H1 (cell line): Measurements from ENCODE around the gene COPS6. TPM values are rescaled to one million over a fixed set of nuclear protein-coding genes. Genes with fewer than 3 reads are reported as not detected.

Experiments used
- ASH2L ChIP-seq: fragments of 200-600, 300-600 bp; sonication (generic); IDR thresholded peaks from one replicate; pipeline ENCODE4 v1.7.1; 2017; ENCODE audit warnings: low read length
- CBX8 ChIP-seq: fragments of 300-800, 300-1000 bp; sonication (generic); IDR thresholded peaks from 2 replicates; pipeline ENCODE4 v1.7.1; 2016; ENCODE audit warnings: low read depth, low read length, borderline replicate concordance
- CEBPB ChIP-seq: IDR thresholded peaks from 2 replicates; pipeline ENCODE4 v1.6.1; 2012; ENCODE audit warnings: low read depth, low read length
- CHD1 ChIP-seq: IDR thresholded peaks from 2 replicates; pipeline ENCODE4 v1.6.1; 2012; ENCODE audit warnings: low read depth, low read length, improper control_type of control experiment
- CREB1 ChIP-seq: IDR thresholded peaks from 2 replicates; pipeline ENCODE4 v1.6.1; 2012; ENCODE audit warnings: inconsistent platforms
- EGR1 ChIP-seq: IDR thresholded peaks from 2 replicates; pipeline ENCODE4 v1.6.1; 2011; ENCODE audit warnings: low read depth, low read length, borderline replicate concordance
- EZH2 ChIP-seq: fragments of 200-600 bp; sonication (generic); IDR thresholded peaks from 2 replicates; pipeline ENCODE4 v1.7.1; 2012; ENCODE audit warnings: low read depth, mild to moderate bottlenecking, moderate library complexity, low read length, inconsistent platforms; ENCODE audit not compliant: severe bottlenecking
- JUND ChIP-seq: IDR thresholded peaks from 2 replicates; pipeline ENCODE4 v1.6.1; 2011; ENCODE audit warnings: mild to moderate bottlenecking, improper control_type of control experiment, low read length
- KDM1A ChIP-seq: fragments of 200-600, 300-600 bp; sonication (generic); IDR thresholded peaks from 2 replicates; pipeline ENCODE4 v1.7.1; 2016; ENCODE audit warnings: mild to moderate bottlenecking, low read length, borderline replicate concordance
- KDM5A ChIP-seq: fragments of 200-600 bp; IDR thresholded peaks from 2 replicates; pipeline ENCODE4 v1.7.1; 2012; ENCODE audit warnings: mild to moderate bottlenecking, low read length, inconsistent platforms, mixed read lengths
- NANOG ChIP-seq: IDR thresholded peaks from 2 replicates; pipeline ENCODE4 v1.6.1; 2011; ENCODE audit warnings: low read length, low read depth, mild to moderate bottlenecking, inconsistent platforms; ENCODE audit not compliant: insufficient read depth, poor library complexity, severe bottlenecking
- NRF1 ChIP-seq: IDR thresholded peaks from 2 replicates; pipeline ENCODE4 v1.6.1; 2011; ENCODE audit warnings: mild to moderate bottlenecking, low read depth, low read length, improper control_type of control experiment
- PHF8 ChIP-seq: fragments of 200-600 bp; sonication (generic); conservative IDR thresholded peaks from 2 replicates; pipeline ENCODE4 v1.7.1; 2012; ENCODE audit warnings: low read depth, mild to moderate bottlenecking, inconsistent platforms, low read length, moderate library complexity
- POLR2A ChIP-seq, 2 experiments: IDR thresholded peaks; 1 replicate in 1 of 2; 2 replicates in 1 of 2; pipeline ENCODE4 v1.6.1; 2011; ENCODE audit warnings: low read depth in 2 of 2, low read length in 2 of 2, mild to moderate bottlenecking in 2 of 2; ENCODE audit errors: control extremely low read depth in 1 of 2
- POLR2AphosphoS5 ChIP-seq: IDR thresholded peaks from 2 replicates; pipeline ENCODE4 v1.6.1; 2011; ENCODE audit warnings: low read depth, low read length
- RBBP5 ChIP-seq: IDR thresholded peaks from 2 replicates; pipeline ENCODE4 v1.7.1; 2012; ENCODE audit warnings: low read depth, mild to moderate bottlenecking, inconsistent platforms, low read length, moderate library complexity, borderline replicate concordance
- SIN3A ChIP-seq, 2 experiments: IDR thresholded peaks in 1 of 2; conservative IDR thresholded peaks in 1 of 2; 2 replicates each; pipeline ENCODE4 v1.6.1; 2011 to 2012; ENCODE audit warnings: low read length in 2 of 2, improper control_type of control experiment in 1 of 2, low read depth in 1 of 2, mild to moderate bottlenecking in 1 of 2
- SIRT6 ChIP-seq: IDR thresholded peaks from one replicate; pipeline ENCODE4 v1.7.1; 2012; ENCODE audit warnings: low read length, inconsistent platforms
- SIX5 ChIP-seq: IDR thresholded peaks from 2 replicates; pipeline ENCODE4 v1.6.1; 2011; ENCODE audit warnings: mild to moderate bottlenecking, low read depth, low read length
- SP1 ChIP-seq: IDR thresholded peaks from 2 replicates; pipeline ENCODE4 v1.6.1; 2011; ENCODE audit warnings: low read depth, low read length
- SP2 ChIP-seq: IDR thresholded peaks from 2 replicates; pipeline ENCODE4 v1.6.1; 2012; ENCODE audit warnings: mild to moderate bottlenecking, low read length, inconsistent platforms
- SP4 ChIP-seq: IDR thresholded peaks from 2 replicates; pipeline ENCODE4 v1.6.1; 2012; ENCODE audit warnings: low read length, inconsistent platforms
- TAF1 ChIP-seq: IDR thresholded peaks from 2 replicates; pipeline ENCODE4 v1.6.1; 2011; ENCODE audit warnings: mild to moderate bottlenecking, low read depth, low read length
- YY1 ChIP-seq: IDR thresholded peaks from 2 replicates; pipeline ENCODE4 v1.6.1; 2011; ENCODE audit warnings: low read depth, mild to moderate bottlenecking, low read length
- ZNF274 ChIP-seq: IDR thresholded peaks from 2 replicates; pipeline ENCODE4 v1.7.0; 2012; ENCODE audit warnings: low read length, borderline replicate concordance; ENCODE audit errors: extremely low read depth
- polyA plus RNA-seq, 7 experiments: library from polyadenylated mRNA; depleted of rRNA in 3 of 7; stranded (reverse) in 5 of 7; unstranded in 2 of 7; fragments of >200 nt in 5 of 7; fragments of 200-250 nt in 2 of 7; gene quantifications; 1 replicate in 5 of 7; 2 replicates in 1 of 7; 4 replicates in 1 of 7; pipeline versions ENCODE4 v1.2.1 to v1.2.3, GENCODE V29; 2011 to 2013; ENCODE audit warnings: missing spikeins in 2 of 7, mixed read lengths in 2 of 7
- total RNA-seq: library from RNA; stranded (reverse); fragmentation: NEBNext Ultra II Directional; extraction: Animal tissue kit (Norgen Biotek cat#: 25700); gene quantifications from 2 replicates; pipeline ENCODE4 v1.2.1, GENCODE V29; 2021

COPS6 gene
- total and polyA plus RNA-seq, 2 of the 8 experiments (the other 6 are each of a cell fraction or from before 2014, with no cell fraction given): 127 to 225 TPM

DNA sequence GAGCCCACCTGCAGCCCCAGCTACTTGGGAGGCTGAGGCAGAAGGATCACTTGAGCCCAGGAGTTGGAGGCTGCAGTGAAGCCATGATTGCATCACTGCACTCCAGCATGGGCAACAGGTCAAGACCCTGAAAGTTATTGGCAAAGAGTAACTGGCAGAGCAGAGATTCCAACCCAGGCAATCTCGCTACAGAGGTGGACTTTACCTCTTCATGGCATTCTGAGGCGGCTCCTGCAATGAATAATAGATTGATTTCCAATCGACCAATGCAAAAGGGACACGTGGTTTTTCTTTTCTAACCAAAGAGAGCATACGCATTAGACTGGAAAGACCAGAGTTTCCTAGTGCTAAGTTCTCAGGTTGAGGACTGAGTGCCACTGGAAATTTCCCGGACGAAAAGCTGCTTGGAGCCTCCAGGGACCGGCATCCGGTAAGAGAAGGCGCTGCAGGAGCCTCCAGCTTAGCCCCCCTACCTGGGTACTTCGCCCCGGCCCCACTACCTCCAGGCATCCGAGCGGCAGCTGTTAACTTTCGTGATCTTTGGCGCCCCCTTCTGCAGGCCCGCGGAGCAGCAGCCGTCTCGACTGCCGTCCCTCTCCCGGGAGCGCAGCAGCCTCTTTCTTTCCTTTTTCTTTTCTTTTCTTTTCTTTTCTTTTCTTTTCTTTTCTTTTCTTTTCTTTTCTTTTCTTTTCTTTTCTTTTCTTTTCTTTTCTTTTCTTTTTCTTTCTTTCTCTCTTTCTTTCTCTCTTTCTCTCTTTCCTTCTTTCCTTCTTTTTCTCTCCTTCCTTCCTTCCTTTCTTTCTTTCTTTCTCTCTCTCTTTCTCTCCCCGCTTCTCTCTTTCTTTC is 42.1 kb downstream of the COPS6 start (continued):
- no peak for TF ChIP-seq POLR2AphosphoS5
- TF ChIP-seq SIX5: no peak
- TF ChIP-seq ASH2L: peak; percentile 25
- TF ChIP-seq PHF8: no peak
- TF ChIP-seq NANOG: no peak
- no peak for TF ChIP-seq KDM5A
- no peak for TF ChIP-seq NRF1
- TF ChIP-seq CBX8: no peak
- TF ChIP-seq JUND: no peak
- TF ChIP-seq EZH2: no peak
- 0 out of 2 replicates have a peak, but pooled peaks have one; percentile 14 for TF ChIP-seq SP1
- 0 out of 2 replicates have a peak, but pooled peaks have one; percentile 21 for TF ChIP-seq KDM1A
- 0 out of 2 replicates have a peak, but pooled peaks have one; percentile 38 for TF ChIP-seq TAF1
- TF ChIP-seq YY1: no peak
- TF ChIP-seq SIRT6: no peak
- TF ChIP-seq CREB1: no peak
- TF ChIP-seq EGR1: no peak
- TF ChIP-seq ZNF274: no peak
- 0 out of 3 replicates have a peak, but pooled peaks of 1 of the 2 experiments have one; percentile 20 for TF ChIP-seq POLR2A (IDR thresholded peaks at IDR 0.05; ENCODE audit: control extremely low read depth in 1 of 2, low read depth in 2 of 2, low read length in 2 of 2)
- TF ChIP-seq SP4: no peak
- 0 out of 4 replicates have a peak, but pooled peaks of 1 of the 2 experiments have one; percentile 31 for TF ChIP-seq SIN3A (conservative IDR thresholded peaks at IDR 0.05 in 1 of 2, IDR thresholded peaks at IDR 0.05 in 1 of 2; ENCODE audit: low read depth in 1 of 2, low read length in 2 of 2)
- no peak for TF ChIP-seq CHD1
- peak; percentile 89 for TF ChIP-seq CEBPB
- TF ChIP-seq SP2: no peak
- peak; percentile 51; the same call in 1 of the 2 replicates for TF ChIP-seq RBBP5
